Colon (tissue), 2 donors: ENCODE measurements around the gene GPBAR1.

Experiments used
- FAIRE-seq: peaks from 2 replicates; lab custom pipeline; 2012; peaks lifted over from hg19 to GRCh38; lab: Jason Lieb, UNC
- donor health status: control.
- donor health status: control.

GPBAR1 gene

GRCh38 chr2:218244665-218245064 is 16.1 kb upstream of the GPBAR1 start:
- FAIRE-seq, result no peak

- FAIRE-seq, result no peak
Observed at GRCh38 chr2:218245214-218245613, 15.6 kb upstream of the GPBAR1 start.

- no peak for FAIRE-seq
Observed at GRCh38 chr2:218249691-218250090, 11.1 kb upstream of the GPBAR1 start.

GRCh38 chr2:218252509-218253231 is 8.1 kb upstream of the GPBAR1 start:
- FAIRE-seq, result no peak

GRCh38 chr2:218253232-218253625 is 7.6 kb upstream of the GPBAR1 start:
- no peak for FAIRE-seq

- FAIRE-seq, result no peak
Observed at GRCh38 chr2:218255446-218255845, 5.4 kb upstream of the GPBAR1 start.

GRCh38 chr2:218256612-218257350 is 4.0 kb upstream of the GPBAR1 start:
- FAIRE-seq, result no peak

GRCh38 chr2:218257390-218257981 is 3.3 kb upstream of the GPBAR1 start:
- FAIRE-seq, result no peak

- FAIRE-seq, result no peak
Observed at GRCh38 chr2:218259099-218259961, 1.5 kb upstream of the GPBAR1 start.

GRCh38 chr2:218260166-218260565 is 649 bp upstream of the GPBAR1 start:
- no peak for FAIRE-seq

GRCh38 chr2:218261423-218262236 is 815 bp downstream of the GPBAR1 start:
- no peak for FAIRE-seq

GRCh38 chr2:218262237-218262600 is 1.4 kb downstream of the GPBAR1 start:
- no peak for FAIRE-seq

GRCh38 chr2:218262631-218263586 is 2.1 kb downstream of the GPBAR1 start:
- no peak for FAIRE-seq

GRCh38 chr2:218263817-218264641 is 3.2 kb downstream of the GPBAR1 start:
- FAIRE-seq, result no peak

GRCh38 chr2:218264773-218265561 is 4.2 kb downstream of the GPBAR1 start:
- FAIRE-seq, result no peak

- FAIRE-seq, result no peak
Observed at GRCh38 chr2:218265626-218266025, 4.8 kb downstream of the GPBAR1 start.

- no peak for FAIRE-seq
Observed at GRCh38 chr2:218266316-218266979, 5.6 kb downstream of the GPBAR1 start.

- FAIRE-seq, result no peak
Observed at GRCh38 chr2:218267259-218267658, 6.4 kb downstream of the GPBAR1 start.
